ENCODE measurements around the gene CSN3. TPM values are rescaled to one million over a fixed set of nuclear protein-coding genes. Genes with fewer than 3 reads are reported as not detected.

Gene CSN3
- not detected in 2 replicates for total RNA-seq (ENCODE audit: low replicate concordance)

GRCh38 chr4:70242297-70242696 is at the start of gene CSN3:
CSN3 (plus strand) TSS chr4:70242597; CDS start chr4:70244820, 2,223 bp downstream.

GRCh38 chr4:70195425-70195824 is 47.0 kb upstream of the CSN3 start, which contains the start of gene ODAM:
ODAM (plus strand) TSS chr4:70195725; CDS start chr4:70196544, 819 bp downstream.

GRCh38 chr4:70225824-70226223 is 16.6 kb upstream of the CSN3 start, which contains the start of gene FDCSP:
FDCSP (plus strand) TSS chr4:70226124; CDS start chr4:70231195, 5,071 bp downstream.

Other genes with a start within 250 kb of the CSN3 start
- 0.15 TPM in 1 of 2 replicates, not detected in the other for gene STATH, start 246.6 kb upstream of the CSN3 start, total RNA-seq (ENCODE audit: low replicate concordance)
- gene HTN3, start 214.1 kb upstream of the CSN3 start, total RNA-seq (ENCODE audit: low replicate concordance), result not detected in 2 replicates
- not detected in 2 replicates for gene HTN1, start 192.2 kb upstream of the CSN3 start, total RNA-seq (ENCODE audit: low replicate concordance)
- not detected in 2 replicates for gene PRR27, start 88.4 kb upstream of the CSN3 start, total RNA-seq (ENCODE audit: low replicate concordance)
- not detected in 2 replicates for gene ODAM, start 46.9 kb upstream of the CSN3 start, total RNA-seq (ENCODE audit: low replicate concordance)
- not detected in 2 replicates for gene FDCSP, start 16.5 kb upstream of the CSN3 start, total RNA-seq (ENCODE audit: low replicate concordance)
- gene CABS1, start 92.4 kb downstream of the CSN3 start, total RNA-seq (ENCODE audit: low replicate concordance), result not detected in 2 replicates
- not detected in 2 replicates for gene SMR3A, start 118.2 kb downstream of the CSN3 start, total RNA-seq (ENCODE audit: low replicate concordance)
- gene SMR3B, start 140.5 kb downstream of the CSN3 start, total RNA-seq (ENCODE audit: low replicate concordance), result not detected in 2 replicates
- not detected in 2 replicates for gene OPRPN, start 155.3 kb downstream of the CSN3 start, total RNA-seq (ENCODE audit: low replicate concordance)
- not detected in 2 replicates for gene MUC7, start 229.6 kb downstream of the CSN3 start, total RNA-seq (ENCODE audit: low replicate concordance)

Measured in smooth muscle cell of the coronary artery (primary cell).